HG02870 (cell line): ENCODE measurements around the gene CYP1A2.

Source experiments
- ATAC-seq: cut with Tn5 transposase; IDR thresholded peaks from one replicate; pipeline ENCODE4 v1.9.1; 2021; ENCODE audit warnings: mild to moderate bottlenecking, moderate library complexity; ENCODE audit not compliant: unreplicated experiment

CYP1A2 gene

GRCh38 chr15:74802290-74802689, 53.6 kb downstream of the CYP1A2 start:
- no peak for ATAC-seq

DNA sequence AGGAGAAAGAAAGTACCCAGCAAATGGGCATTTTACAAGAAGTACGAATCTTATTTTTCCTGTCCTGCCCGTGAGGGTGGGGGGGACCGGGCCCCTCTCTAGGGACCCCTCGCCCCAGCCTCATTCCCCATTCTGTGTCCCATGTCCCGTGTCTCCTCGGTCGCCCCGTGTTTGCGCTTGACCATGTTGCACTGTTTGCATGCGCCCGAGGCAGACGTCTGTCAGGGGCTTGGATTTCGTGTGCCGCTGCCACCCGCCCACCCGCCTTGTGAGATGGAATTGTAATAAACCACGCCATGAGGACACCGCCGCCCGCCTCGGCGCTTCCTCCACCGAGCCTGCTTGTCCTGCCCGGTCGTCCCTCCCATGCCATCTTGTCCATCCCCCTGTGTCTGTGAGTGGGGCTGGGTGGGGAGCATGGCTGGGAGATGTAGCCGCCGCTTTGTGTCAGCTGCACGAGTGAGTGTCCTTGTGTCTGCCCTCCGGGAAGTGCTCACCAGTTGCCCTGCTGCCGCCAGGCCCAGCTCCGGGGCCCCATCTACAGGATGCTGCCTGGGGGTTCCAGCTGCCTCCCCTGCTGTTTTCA, 54.3 kb downstream of the CYP1A2 start:
- ATAC-seq, result no peak

DNA sequence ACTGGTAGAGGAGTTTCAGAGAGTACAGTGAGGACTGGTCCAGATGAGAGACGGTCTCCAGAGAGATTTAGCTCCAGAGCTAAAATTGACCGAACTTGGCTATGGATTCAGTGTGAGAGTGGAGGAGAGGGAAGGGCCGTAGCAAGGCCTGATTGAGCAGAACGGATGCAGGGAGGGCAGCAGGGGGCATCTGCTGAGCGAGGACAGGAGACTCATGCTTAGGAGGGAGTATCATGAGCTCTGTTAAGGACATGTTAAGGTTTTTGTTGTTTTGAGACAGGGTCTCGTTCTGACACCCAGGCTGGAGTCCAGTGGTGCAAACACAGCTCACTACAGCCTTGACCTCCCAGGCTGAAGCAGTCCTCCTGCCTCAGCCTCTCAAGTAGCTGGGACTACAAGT, 56.3 kb downstream of the CYP1A2 start:
- ATAC-seq, result no peak
